Measurements from ENCODE around the gene CEP76. TPM values are rescaled to one million over a fixed set of nuclear protein-coding genes. Genes with fewer than 3 reads are reported as not detected.

CEP76 gene
- total RNA-seq, 2 experiments from 2014 or later, result 12.9 to 17.2 TPM

GRCh38 chr18:12701161-12701560 is 1.4 kb downstream of the CEP76 start:
- peak overlapping the region; percentile 100 for H3K27ac Mint-ChIP-seq
- ATAC-seq (no peak), DNase-seq (no peak)
- CTCF ChIA-PET, result interaction anchor here (1.0 to 1.6 kb wide), 3 partner anchors 10 to 310 kb away, joined by 3 to 5 read pairs (median 4); no protein-coding TSS in a partner anchor
- H3K36me3 Mint-ChIP-seq (ENCODE audit: low read depth), result peaks cover 39% of the 10 kb centered on the region
- peak overlapping the region; percentile 94 for H3K4me3 Mint-ChIP-seq
- H3K27me3 Mint-ChIP-seq (ENCODE audit: low read depth), result no peaks in the 10 kb centered on the region
- POLR2A ChIA-PET, result interaction anchor here (1.2 to 2.4 kb wide), 3 partner anchors 74 to 324 kb away, joined by 5 to 12 read pairs (median 12); partner anchors contain the start of genes AFG3L2 and CEP192
- H3K4me1 Mint-ChIP-seq (ENCODE audit: low read depth), result peaks cover 45% of the 10 kb centered on the region
- no peaks in the 10 kb centered on the region for H3K9me3 Mint-ChIP-seq (ENCODE audit: insufficient read depth)

GRCh38 chr18:12699747-12700146 is 2.8 kb downstream of the CEP76 start:
- ChIA-PET CTCF (interaction anchor here (2.0 kb wide), 1 partner anchor 13 kb away, joined by 5 read pairs; no protein-coding TSS in a partner anchor), POLR2A (no interaction called here)
- ATAC-seq (no peak), DNase-seq (no peak)
- Mint-ChIP-seq H3K4me1 (ENCODE audit: low read depth) (peaks cover 36% of the 10 kb centered on the region), H3K36me3 (ENCODE audit: low read depth) (peaks cover 33% of the 10 kb centered on the region), H3K27ac (no peak overlapping the region), H3K4me3 (no peak overlapping the region), H3K9me3 (ENCODE audit: insufficient read depth) (no peaks in the 10 kb centered on the region), H3K27me3 (ENCODE audit: low read depth) (no peaks in the 10 kb centered on the region)

- ATAC-seq, result no peak
- Mint-ChIP-seq H3K36me3 (ENCODE audit: low read depth) (peaks cover 24% of the 10 kb centered on the region), H3K9me3 (ENCODE audit: insufficient read depth) (no peaks in the 10 kb centered on the region), H3K27ac (no peak overlapping the region), H3K27me3 (ENCODE audit: low read depth) (no peaks in the 10 kb centered on the region), H3K4me1 (ENCODE audit: low read depth) (peaks cover 18% of the 10 kb centered on the region), H3K4me3 (no peak overlapping the region)
- ChIA-PET POLR2A (interaction anchor here (2.7 kb wide), 1 partner anchor 8 kb away, joined by 11 read pairs; the partner anchor contains the start of genes CEP76 and PSMG2), CTCF (no interaction called here)
- DNase-seq, result no peak
Measured at GRCh38 chr18:12694032-12694431, 8.5 kb downstream of the CEP76 start.

- ChIA-PET CTCF (interaction anchor here (1.0 kb wide), 1 partner anchor 9 kb away, joined by 4 read pairs; no protein-coding TSS in a partner anchor), POLR2A (interaction anchor here (2.7 kb wide), 1 partner anchor 10 kb away, joined by 11 read pairs; the partner anchor contains the start of genes CEP76 and PSMG2)
- Mint-ChIP-seq H3K4me3 (no peak overlapping the region), H3K9me3 (ENCODE audit: insufficient read depth) (no peaks in the 10 kb centered on the region), H3K27me3 (ENCODE audit: low read depth) (no peaks in the 10 kb centered on the region), H3K36me3 (ENCODE audit: low read depth) (peaks cover 16% of the 10 kb centered on the region), H3K4me1 (ENCODE audit: low read depth) (peaks cover 13% of the 10 kb centered on the region), H3K27ac (peak overlapping the region; percentile 0)
- ATAC-seq (no peak), DNase-seq (no peak)
Measured at GRCh38 chr18:12692206-12692605, 10.3 kb downstream of the CEP76 start.

- H3K4me3 Mint-ChIP-seq, result no peak overlapping the region
- POLR2A ChIA-PET, result no interaction called here
- peaks cover 16% of the 10 kb centered on the region for H3K36me3 Mint-ChIP-seq (ENCODE audit: low read depth)
- ATAC-seq (no peak), DNase-seq (no peak)
- CTCF ChIA-PET, result no interaction called here
- no peaks in the 10 kb centered on the region for H3K9me3 Mint-ChIP-seq (ENCODE audit: insufficient read depth)
- no peaks in the 10 kb centered on the region for H3K27me3 Mint-ChIP-seq (ENCODE audit: low read depth)
- H3K27ac Mint-ChIP-seq, result no peak overlapping the region
- peaks cover 13% of the 10 kb centered on the region for H3K4me1 Mint-ChIP-seq (ENCODE audit: low read depth)
Measured at GRCh38 chr18:12689256-12689850, 13.2 kb downstream of the CEP76 start.

- Mint-ChIP-seq H3K9me3 (ENCODE audit: insufficient read depth) (no peaks in the 10 kb centered on the region), H3K27me3 (ENCODE audit: low read depth) (no peaks in the 10 kb centered on the region), H3K27ac (no peak overlapping the region), H3K4me3 (no peak overlapping the region), H3K4me1 (ENCODE audit: low read depth) (peaks cover 2% of the 10 kb centered on the region), H3K36me3 (ENCODE audit: low read depth) (peaks cover 9% of the 10 kb centered on the region)
- ChIA-PET CTCF (interaction anchor here (0.9 to 1.2 kb wide), 3 partner anchors 13 to 248 kb away, joined by 3 to 5 read pairs (median 4); no protein-coding TSS in a partner anchor), POLR2A (interaction anchor here (0.6 to 0.9 kb wide), 2 partner anchors 16 kb away, joined by 3 to 4 read pairs; partner anchors contain the start of gene CEP76)
- DNase-seq (peak; percentile 24), ATAC-seq (no peak)
Measured at GRCh38 chr18:12686100-12686499, 16.4 kb downstream of the CEP76 start.

- peaks cover 28% of the 10 kb centered on the region for H3K36me3 Mint-ChIP-seq (ENCODE audit: low read depth)
- peak overlapping the region; percentile 67 for H3K27ac Mint-ChIP-seq
- no peaks in the 10 kb centered on the region for H3K27me3 Mint-ChIP-seq (ENCODE audit: low read depth)
- no peak overlapping the region for H3K4me3 Mint-ChIP-seq
- H3K9me3 Mint-ChIP-seq (ENCODE audit: insufficient read depth), result no peaks in the 10 kb centered on the region
- ATAC-seq (no peak), DNase-seq (no peak)
- ChIA-PET POLR2A (interaction anchor here (1.4 kb wide), 1 partner anchor 23 kb away, joined by 5 read pairs; the partner anchor contains the start of gene CEP76), CTCF (no interaction called here)
- peaks cover 10% of the 10 kb centered on the region for H3K4me1 Mint-ChIP-seq (ENCODE audit: low read depth)
Measured at GRCh38 chr18:12679183-12679786, 23.2 kb downstream of the CEP76 start.

- H3K4me1 Mint-ChIP-seq (ENCODE audit: low read depth), result no peaks in the 10 kb centered on the region
- ATAC-seq (no peak), DNase-seq (no peak)
- no peak overlapping the region for H3K4me3 Mint-ChIP-seq
- H3K27ac Mint-ChIP-seq, result no peak overlapping the region
- peaks cover 5% of the 10 kb centered on the region for H3K36me3 Mint-ChIP-seq (ENCODE audit: low read depth)
- ChIA-PET POLR2A (no interaction called here), CTCF (interaction anchor here (1.1 kb wide), 1 partner anchor 277 kb away, joined by 4 read pairs; no protein-coding TSS in a partner anchor)
- H3K9me3 Mint-ChIP-seq (ENCODE audit: insufficient read depth), result no peaks in the 10 kb centered on the region
- H3K27me3 Mint-ChIP-seq (ENCODE audit: low read depth), result no peaks in the 10 kb centered on the region
Measured at GRCh38 chr18:12668041-12668440, 34.5 kb downstream of the CEP76 start.

GRCh38 chr18:12659904-12660605 is 42.5 kb downstream of the CEP76 start:
- Mint-ChIP-seq H3K9me3 (ENCODE audit: insufficient read depth) (no peaks in the 10 kb centered on the region), H3K36me3 (ENCODE audit: low read depth) (peaks cover 4% of the 10 kb centered on the region), H3K27ac (no peak overlapping the region), H3K4me3 (no peak overlapping the region), H3K27me3 (ENCODE audit: low read depth) (peaks cover 19% of the 10 kb centered on the region), H3K4me1 (ENCODE audit: low read depth) (peaks cover 10% of the 10 kb centered on the region)
- ChIA-PET CTCF (interaction anchor here (1.0 to 7.1 kb wide), 8 partner anchors 20 to 332 kb away, joined by 3 to 73 read pairs (median 6); partner anchors contain the start of gene AFG3L2), POLR2A (no interaction called here)
- DNase-seq (peak; percentile 56), ATAC-seq (no peak)

- Mint-ChIP-seq H3K9me3 (ENCODE audit: insufficient read depth) (no peaks in the 10 kb centered on the region), H3K4me3 (peak overlapping the region; percentile 65), H3K27me3 (ENCODE audit: low read depth) (peaks cover 19% of the 10 kb centered on the region), H3K4me1 (ENCODE audit: low read depth) (peaks cover 10% of the 10 kb centered on the region), H3K36me3 (ENCODE audit: low read depth) (peaks cover 4% of the 10 kb centered on the region), H3K27ac (no peak overlapping the region)
- ATAC-seq (no peak), DNase-seq (peak; percentile 34)
- ChIA-PET CTCF (interaction anchor here (1.1 to 7.1 kb wide), 6 partner anchors 18 to 331 kb away, joined by 3 to 73 read pairs (median 5); partner anchors contain the start of gene AFG3L2), POLR2A (no interaction called here)
Measured at GRCh38 chr18:12658426-12659138, 43.9 kb downstream of the CEP76 start.
